ENCODE results near the gene MYEOV.

Gene MYEOV

DNA sequence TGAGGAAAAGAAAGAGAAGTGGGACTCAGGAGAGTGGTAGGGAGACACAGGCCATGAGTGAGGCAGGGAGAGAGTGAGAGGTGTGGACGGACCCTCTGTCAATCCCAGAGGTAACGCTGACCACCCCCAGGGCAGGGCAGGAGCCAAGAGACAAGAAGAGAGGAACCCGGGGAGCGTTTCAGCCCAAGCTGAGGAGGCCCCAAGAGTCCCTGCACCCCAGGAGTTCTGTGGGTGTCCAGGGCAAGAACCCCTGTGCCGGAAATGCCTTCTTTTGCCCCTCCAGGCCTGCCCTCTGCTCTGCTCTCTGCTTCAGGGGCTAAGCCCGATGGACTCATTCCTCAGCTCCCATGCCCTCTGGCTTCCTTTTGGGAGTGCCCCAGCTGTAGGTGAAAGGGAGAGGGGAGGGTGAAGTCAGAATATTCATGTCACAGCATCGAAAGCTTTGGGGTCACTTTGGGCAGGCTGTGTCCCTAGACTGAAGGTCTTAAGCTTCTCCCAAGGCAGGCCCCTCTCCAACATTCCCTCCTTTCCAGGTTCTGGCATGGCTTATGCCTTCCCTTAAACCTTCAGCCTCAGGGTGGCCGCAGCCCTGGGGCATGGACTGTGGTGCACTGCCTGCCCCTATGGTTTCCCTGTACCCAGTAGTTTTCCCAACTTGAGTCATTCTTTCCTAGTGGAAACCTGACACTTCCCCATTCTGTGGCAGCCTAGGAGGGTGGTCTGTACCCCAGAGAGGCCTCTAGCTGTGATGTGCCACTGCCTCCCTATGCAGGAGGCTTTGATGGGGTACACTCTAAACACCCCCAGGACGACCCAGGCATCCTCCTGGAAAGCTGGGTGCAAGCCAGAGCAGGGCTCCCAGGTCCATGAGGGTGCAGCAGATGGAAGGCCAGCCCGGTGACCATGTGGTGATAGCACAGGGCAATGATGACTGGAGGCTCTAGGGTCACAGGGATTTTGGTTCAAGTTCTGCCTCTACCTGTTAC lies 27.1 kb downstream of the MYEOV start:
- H3K36me3 ChIP-seq (ENCODE audit: insufficient read depth, insufficient read length, low read length): no peaks in the 10 kb centered on the region
- no peaks in the 10 kb centered on the region; the same call in 1 of the 2 replicates for H3K9me3 ChIP-seq (ENCODE audit: insufficient read depth, low read length)
- no peak for TF ChIP-seq YY1 (IDR thresholded peaks at IDR 0.05; ENCODE audit: insufficient read depth, insufficient read length)
- TF ChIP-seq ZNF274 (IDR thresholded peaks at IDR 0.05; ENCODE audit: low read depth, low read length): no peak
- no peak for TF ChIP-seq SUZ12 (IDR thresholded peaks at IDR 0.05; ENCODE audit: extremely low read depth, insufficient read depth, insufficient read length)
- no peak overlapping the region for H3K4me3 ChIP-seq (ENCODE audit: insufficient read length, low read depth)
- H3K4me1 ChIP-seq (ENCODE audit: insufficient read depth, insufficient read length): peaks cover 14% of the 10 kb centered on the region
- no peak overlapping the region for H3K9ac ChIP-seq (ENCODE audit: insufficient read length, low read depth)
- no peak for DNase-seq (ENCODE audit: low read depth, low spot score)
- H3K27me3 ChIP-seq (ENCODE audit: insufficient read depth, insufficient read length): no peaks in the 10 kb centered on the region

DNA sequence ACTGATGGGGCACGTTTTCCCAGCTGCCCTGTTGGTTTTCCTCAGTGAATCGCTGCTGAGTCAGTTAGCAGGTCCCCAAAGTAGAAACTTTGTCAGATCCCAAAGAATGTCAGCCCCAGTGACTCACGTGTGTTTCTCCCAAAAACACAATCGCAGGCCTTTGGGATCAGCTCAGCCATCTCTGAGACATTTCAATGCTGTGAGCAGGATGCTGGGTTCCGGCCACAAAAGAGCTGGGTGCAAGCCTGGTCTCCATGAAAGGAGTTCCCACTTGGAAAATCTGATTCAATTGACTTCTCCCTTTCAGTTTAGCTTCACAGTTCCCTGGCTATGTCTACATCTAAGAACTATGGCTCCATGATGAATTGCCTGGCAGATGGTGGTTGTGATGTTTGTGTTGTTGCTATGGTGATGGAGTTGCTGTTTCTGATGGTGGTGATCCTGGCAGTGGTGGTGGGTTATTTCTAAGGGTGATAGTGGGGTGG lies 28.0 kb downstream of the MYEOV start:
- H3K9me3 ChIP-seq (ENCODE audit: insufficient read depth, low read length): no peaks in the 10 kb centered on the region; the same call in 1 of the 2 replicates
- H3K4me3 ChIP-seq (ENCODE audit: insufficient read length, low read depth): no peak overlapping the region
- H3K9ac ChIP-seq (ENCODE audit: insufficient read length, low read depth): no peak overlapping the region
- peaks cover 14% of the 10 kb centered on the region for H3K4me1 ChIP-seq (ENCODE audit: insufficient read depth, insufficient read length)
- H3K36me3 ChIP-seq (ENCODE audit: insufficient read depth, insufficient read length, low read length): no peaks in the 10 kb centered on the region
- no peak for TF ChIP-seq SUZ12 (IDR thresholded peaks at IDR 0.05; ENCODE audit: extremely low read depth, insufficient read depth, insufficient read length)
- TF ChIP-seq YY1 (IDR thresholded peaks at IDR 0.05; ENCODE audit: insufficient read depth, insufficient read length): no peak
- no peak for TF ChIP-seq ZNF274 (IDR thresholded peaks at IDR 0.05; ENCODE audit: low read depth, low read length)
- no peaks in the 10 kb centered on the region for H3K27me3 ChIP-seq (ENCODE audit: insufficient read depth, insufficient read length)
- DNase-seq (ENCODE audit: low read depth, low spot score): no peak

DNA sequence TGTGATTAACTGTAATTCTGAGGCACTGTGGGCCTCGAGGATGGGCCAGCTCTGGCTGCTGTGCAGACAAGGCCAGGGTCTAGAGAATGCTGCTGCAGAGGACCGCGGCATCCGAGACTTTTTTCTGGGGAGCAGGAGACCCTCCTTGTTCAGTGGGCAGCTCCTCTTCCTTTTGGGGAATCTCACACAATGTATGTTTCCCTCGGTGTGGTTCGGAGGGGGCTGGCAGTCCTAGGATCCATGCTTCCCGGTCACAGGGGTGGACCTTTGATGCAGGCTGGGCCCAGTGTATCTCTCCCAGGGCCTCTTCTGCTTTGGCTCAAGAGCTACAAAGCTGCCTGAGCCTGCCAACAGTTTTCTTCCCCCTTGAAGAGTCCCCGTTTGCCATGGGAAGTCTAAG lies 31.5 kb downstream of the MYEOV start:
- H3K36me3 ChIP-seq (ENCODE audit: insufficient read depth, insufficient read length, low read length): no peaks in the 10 kb centered on the region
- peaks cover 9% of the 10 kb centered on the region for H3K4me1 ChIP-seq (ENCODE audit: insufficient read depth, insufficient read length)
- H3K27me3 ChIP-seq (ENCODE audit: insufficient read depth, insufficient read length): no peaks in the 10 kb centered on the region
- DNase-seq (ENCODE audit: low read depth, low spot score): no peak
- no peaks in the 10 kb centered on the region; the same call in 1 of the 2 replicates for H3K9me3 ChIP-seq (ENCODE audit: insufficient read depth, low read length)
- no peak overlapping the region for H3K4me3 ChIP-seq (ENCODE audit: insufficient read length, low read depth)
- no peak overlapping the region for H3K9ac ChIP-seq (ENCODE audit: insufficient read length, low read depth)
- no peak for TF ChIP-seq ZNF274 (IDR thresholded peaks at IDR 0.05; ENCODE audit: low read depth, low read length)

DNA sequence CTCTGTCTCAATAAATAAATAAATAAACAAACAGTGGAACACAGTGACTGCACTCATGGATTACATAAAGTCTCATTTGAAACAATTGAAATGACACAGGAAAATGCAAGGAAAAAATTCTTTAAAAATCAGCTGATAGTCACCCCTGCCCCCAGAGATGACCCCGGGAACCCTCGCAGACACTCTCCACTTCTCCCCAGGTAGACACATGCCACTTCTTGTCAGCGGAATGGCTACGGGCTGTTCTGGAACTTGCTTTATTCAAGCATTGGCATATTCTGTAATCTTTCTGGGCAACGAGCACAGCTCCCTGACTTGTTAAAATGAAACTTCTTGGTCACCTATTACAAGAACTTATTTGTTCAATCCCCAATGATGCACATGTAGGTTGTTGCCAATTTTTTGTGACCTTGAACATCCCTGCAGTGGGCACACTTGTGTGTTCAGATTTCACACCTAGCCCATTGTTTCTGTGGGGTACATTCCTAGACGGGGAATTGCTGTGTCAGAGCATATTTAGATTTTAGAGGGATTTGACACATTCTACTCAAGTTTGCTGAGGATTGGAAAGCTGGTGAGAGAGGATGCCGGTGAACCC lies 32.8 kb downstream of the MYEOV start:
- H3K9ac ChIP-seq (ENCODE audit: insufficient read length, low read depth): no peak overlapping the region
- no peak for DNase-seq (ENCODE audit: low read depth, low spot score)
- H3K27me3 ChIP-seq (ENCODE audit: insufficient read depth, insufficient read length): no peaks in the 10 kb centered on the region
- no peaks in the 10 kb centered on the region for H3K36me3 ChIP-seq (ENCODE audit: insufficient read depth, insufficient read length, low read length)
- H3K4me3 ChIP-seq (ENCODE audit: insufficient read length, low read depth): no peak overlapping the region
- no peaks in the 10 kb centered on the region for H3K4me1 ChIP-seq (ENCODE audit: insufficient read depth, insufficient read length)
- H3K9me3 ChIP-seq (ENCODE audit: insufficient read depth, low read length): no peaks in the 10 kb centered on the region; the same call in 1 of the 2 replicates
- TF ChIP-seq YY1 (IDR thresholded peaks at IDR 0.05; ENCODE audit: insufficient read depth, insufficient read length) (no peak), ZNF274 (IDR thresholded peaks at IDR 0.05; ENCODE audit: low read depth, low read length) (no peak), SUZ12 (IDR thresholded peaks at IDR 0.05; ENCODE audit: extremely low read depth, insufficient read depth, insufficient read length) (no peak)

- TF ChIP-seq YY1 (IDR thresholded peaks at IDR 0.05; ENCODE audit: insufficient read depth, insufficient read length) (no peak), ZNF274 (IDR thresholded peaks at IDR 0.05; ENCODE audit: low read depth, low read length) (no peak), SUZ12 (IDR thresholded peaks at IDR 0.05; ENCODE audit: extremely low read depth, insufficient read depth, insufficient read length) (no peak)
- DNase-seq (ENCODE audit: low read depth, low spot score): no peak
- H3K9ac ChIP-seq (ENCODE audit: insufficient read length, low read depth): no peak overlapping the region
- no peaks in the 10 kb centered on the region for H3K27me3 ChIP-seq (ENCODE audit: insufficient read depth, insufficient read length)
- H3K4me3 ChIP-seq (ENCODE audit: insufficient read length, low read depth): no peak overlapping the region
- no peaks in the 10 kb centered on the region for H3K4me1 ChIP-seq (ENCODE audit: insufficient read depth, insufficient read length)
- no peaks in the 10 kb centered on the region for H3K36me3 ChIP-seq (ENCODE audit: insufficient read depth, insufficient read length, low read length)
- H3K9me3 ChIP-seq (ENCODE audit: insufficient read depth, low read length): no peaks in the 10 kb centered on the region; the same call in 1 of the 2 replicates
Measured at GRCh38 chr11:69327741-69328191, 33.8 kb downstream of the MYEOV start.

DNA sequence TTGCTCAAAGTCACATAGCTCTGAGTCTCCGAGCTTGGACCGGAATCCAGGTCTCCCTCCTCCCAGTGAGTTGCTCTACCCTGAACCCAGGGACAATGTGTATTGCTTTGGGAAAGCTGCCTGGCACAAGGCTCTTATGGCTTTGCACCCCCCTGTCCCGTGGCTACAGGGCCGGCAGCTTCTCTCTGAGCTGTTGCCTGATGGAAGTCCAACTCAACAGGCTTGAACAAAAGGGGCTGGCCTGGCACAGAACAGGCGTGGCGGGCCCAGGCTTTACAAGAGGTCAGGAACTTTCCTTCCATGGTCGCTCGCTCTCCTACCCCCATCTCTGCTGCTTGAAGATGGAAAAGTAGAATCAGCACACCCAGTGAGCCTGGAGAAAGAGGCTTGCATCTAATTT lies 34.3 kb downstream of the MYEOV start:
- no peaks in the 10 kb centered on the region; the same call in 1 of the 2 replicates for H3K9me3 ChIP-seq (ENCODE audit: insufficient read depth, low read length)
- no peak for DNase-seq (ENCODE audit: low read depth, low spot score)
- TF ChIP-seq SUZ12 (IDR thresholded peaks at IDR 0.05; ENCODE audit: extremely low read depth, insufficient read depth, insufficient read length): no peak
- TF ChIP-seq ZNF274 (IDR thresholded peaks at IDR 0.05; ENCODE audit: low read depth, low read length): no peak
- no peak for TF ChIP-seq YY1 (IDR thresholded peaks at IDR 0.05; ENCODE audit: insufficient read depth, insufficient read length)
- no peak overlapping the region for H3K9ac ChIP-seq (ENCODE audit: insufficient read length, low read depth)
- H3K4me1 ChIP-seq (ENCODE audit: insufficient read depth, insufficient read length): no peaks in the 10 kb centered on the region
- H3K27me3 ChIP-seq (ENCODE audit: insufficient read depth, insufficient read length): no peaks in the 10 kb centered on the region
- H3K4me3 ChIP-seq (ENCODE audit: insufficient read length, low read depth): no peak overlapping the region
- no peaks in the 10 kb centered on the region for H3K36me3 ChIP-seq (ENCODE audit: insufficient read depth, insufficient read length, low read length)

- H3K9me3 ChIP-seq (ENCODE audit: insufficient read depth, low read length): no peaks in the 10 kb centered on the region
- H3K4me1 ChIP-seq (ENCODE audit: insufficient read depth, insufficient read length): no peaks in the 10 kb centered on the region
- TF ChIP-seq YY1 (IDR thresholded peaks at IDR 0.05; ENCODE audit: insufficient read depth, insufficient read length) (no peak), SUZ12 (IDR thresholded peaks at IDR 0.05; ENCODE audit: extremely low read depth, insufficient read depth, insufficient read length) (no peak), ZNF274 (IDR thresholded peaks at IDR 0.05; ENCODE audit: low read depth, low read length) (no peak)
- DNase-seq (ENCODE audit: low read depth, low spot score): no peak
- no peaks in the 10 kb centered on the region for H3K36me3 ChIP-seq (ENCODE audit: insufficient read depth, insufficient read length, low read length)
- no peaks in the 10 kb centered on the region for H3K27me3 ChIP-seq (ENCODE audit: insufficient read depth, insufficient read length)
- H3K4me3 ChIP-seq (ENCODE audit: insufficient read length, low read depth): no peak overlapping the region
- no peak overlapping the region for H3K9ac ChIP-seq (ENCODE audit: insufficient read length, low read depth)
Measured at GRCh38 chr11:69329581-69329980, 35.6 kb downstream of the MYEOV start.
